ENCODE measurements around the gene ATOH1. TPM values are rescaled to one million over a fixed set of nuclear protein-coding genes. Genes with fewer than 3 reads are reported as not detected.

The ATOH1 gene
- total RNA-seq, 1 donor, result not detected

- Histone ChIP-seq H3K4me2 (ENCODE audit: insufficient read depth, low read length) (no peak overlapping the region), H3K9me3 (ENCODE audit: low read depth, low read length) (no peaks in the 10 kb centered on the region), H3K4me1 (ENCODE audit: insufficient read depth, low read length) (no peaks in the 10 kb centered on the region), H3K27me3 (ENCODE audit: insufficient read depth, low read length) (peaks cover 30% of the 10 kb centered on the region), H4K20me1 (ENCODE audit: insufficient read depth, low read length) (no peaks in the 10 kb centered on the region), H3K4me3 (ENCODE audit: insufficient read depth, low read length) (no peak overlapping the region), H3K79me2 (ENCODE audit: insufficient read depth, low read length) (no peaks in the 10 kb centered on the region), H2AFZ (ENCODE audit: low read length) (no peak overlapping the region), H3K27ac (ENCODE audit: low read depth, low read length) (no peak overlapping the region), H3K36me3 (ENCODE audit: insufficient read depth, low read length) (no peaks in the 10 kb centered on the region)
- TF ChIP-seq CTCF (IDR thresholded peaks at IDR 0.05; ENCODE audit: extremely low read depth, low read depth, low read length), result no peak
- DNase-seq (ENCODE audit: insufficient read length, low spot score, missing footprints), result no peak
Observed at GRCh38 chr4:93835929-93836328, 7.4 kb downstream of the ATOH1 start.

- H2AFZ ChIP-seq (ENCODE audit: low read length), result no peak overlapping the region
- no peak for TF ChIP-seq CTCF (IDR thresholded peaks at IDR 0.05; ENCODE audit: extremely low read depth, low read depth, low read length)
- DNase-seq (ENCODE audit: insufficient read length, low spot score, missing footprints), result no peak
- H3K79me2 ChIP-seq (ENCODE audit: insufficient read depth, low read length), result no peaks in the 10 kb centered on the region
- no peaks in the 10 kb centered on the region for H3K36me3 ChIP-seq (ENCODE audit: insufficient read depth, low read length)
- H4K20me1 ChIP-seq (ENCODE audit: insufficient read depth, low read length), result no peaks in the 10 kb centered on the region
- peaks cover under 1% of the 10 kb centered on the region for H3K27me3 ChIP-seq (ENCODE audit: insufficient read depth, low read length)
- H3K27ac ChIP-seq (ENCODE audit: low read depth, low read length), result no peak overlapping the region
- no peak overlapping the region for H3K4me3 ChIP-seq (ENCODE audit: insufficient read depth, low read length)
- H3K4me1 ChIP-seq (ENCODE audit: insufficient read depth, low read length), result no peaks in the 10 kb centered on the region
- H3K4me2 ChIP-seq (ENCODE audit: insufficient read depth, low read length), result no peak overlapping the region
- H3K9me3 ChIP-seq (ENCODE audit: low read depth, low read length), result no peaks in the 10 kb centered on the region
Observed at GRCh38 chr4:93839704-93840103, 11.2 kb downstream of the ATOH1 start.

- Histone ChIP-seq H3K27me3 (ENCODE audit: insufficient read depth, low read length) (no peaks in the 10 kb centered on the region), H3K79me2 (ENCODE audit: insufficient read depth, low read length) (no peaks in the 10 kb centered on the region), H3K27ac (ENCODE audit: low read depth, low read length) (no peak overlapping the region), H3K36me3 (ENCODE audit: insufficient read depth, low read length) (no peaks in the 10 kb centered on the region), H3K9me3 (ENCODE audit: low read depth, low read length) (no peaks in the 10 kb centered on the region), H3K4me1 (ENCODE audit: insufficient read depth, low read length) (no peaks in the 10 kb centered on the region), H2AFZ (ENCODE audit: low read length) (no peak overlapping the region), H3K4me2 (ENCODE audit: insufficient read depth, low read length) (no peak overlapping the region), H4K20me1 (ENCODE audit: insufficient read depth, low read length) (no peaks in the 10 kb centered on the region), H3K4me3 (ENCODE audit: insufficient read depth, low read length) (no peak overlapping the region)
- TF ChIP-seq CTCF (IDR thresholded peaks at IDR 0.05; ENCODE audit: extremely low read depth, low read depth, low read length), result no peak
- DNase-seq (ENCODE audit: insufficient read length, low spot score, missing footprints), result no peak
Observed at GRCh38 chr4:93841803-93842345, 13.3 kb downstream of the ATOH1 start.

GRCh38 chr4:93842601-93843252 lies 14.2 kb downstream of the ATOH1 start:
- Histone ChIP-seq H2AFZ (ENCODE audit: low read length) (no peak overlapping the region), H3K27ac (ENCODE audit: low read depth, low read length) (no peak overlapping the region), H3K9me3 (ENCODE audit: low read depth, low read length) (no peaks in the 10 kb centered on the region), H3K27me3 (ENCODE audit: insufficient read depth, low read length) (no peaks in the 10 kb centered on the region), H3K4me3 (ENCODE audit: insufficient read depth, low read length) (no peak overlapping the region), H3K4me2 (ENCODE audit: insufficient read depth, low read length) (no peak overlapping the region), H3K4me1 (ENCODE audit: insufficient read depth, low read length) (no peaks in the 10 kb centered on the region), H3K36me3 (ENCODE audit: insufficient read depth, low read length) (no peaks in the 10 kb centered on the region), H4K20me1 (ENCODE audit: insufficient read depth, low read length) (no peaks in the 10 kb centered on the region), H3K79me2 (ENCODE audit: insufficient read depth, low read length) (no peaks in the 10 kb centered on the region)
- DNase-seq (ENCODE audit: insufficient read length, low spot score, missing footprints), result no peak
- TF ChIP-seq CTCF (IDR thresholded peaks at IDR 0.05; ENCODE audit: extremely low read depth, low read depth, low read length), result no peak

Data from osteoblast (primary cell).